ENCODE measurements around the gene PAX6. TPM values are rescaled to one million over a fixed set of nuclear protein-coding genes. Genes with fewer than 3 reads are reported as not detected.

PAX6 gene
- total and polyA plus RNA-seq, 9 of the 15 experiments (the other 6 are each of a cell fraction or from before 2014, with no cell fraction given): 1.5 to 10.9 (median 5.3) TPM

GRCh38 chr11:31815711-31816467 is 4.8 kb upstream of the PAX6 start (continued):
- peak; percentile 84 to 98 for TF ChIP-seq E2F6 (IDR thresholded peaks at IDR 0.05; ENCODE audit: borderline replicate concordance in 1 of 2, extremely low read depth in 1 of 2, insufficient read depth in 1 of 2, insufficient read length in 1 of 2, low read depth in 1 of 2, low read length in 1 of 2, poor library complexity in 1 of 2, severe bottlenecking in 1 of 2)
- TF ChIP-seq ZC3H11A (IDR thresholded peaks at IDR 0.05; ENCODE audit: low read depth, low read length): no peak
- TF ChIP-seq SMAD4 (CRISPR knock-in tag; conservative IDR thresholded peaks at IDR 0.05): peak; percentile 54; the same call in 1 of the 2 replicates
- TF ChIP-seq BRF2 (IDR thresholded peaks at IDR 0.05; ENCODE audit: borderline replicate concordance, insufficient read depth, insufficient read length): no peak
- TF ChIP-seq HIVEP1 (CRISPR knock-in tag; IDR thresholded peaks at IDR 0.05): no peak
- no peak for TF ChIP-seq TAF7 (tag; IDR thresholded peaks at IDR 0.05)
- no peak for TF ChIP-seq KDM1A (IDR thresholded peaks at IDR 0.05)
- TF ChIP-seq CUX1 (CRISPR knock-in tag; IDR thresholded peaks at IDR 0.05): no peak
- TF ChIP-seq BCOR (IDR thresholded peaks at IDR 0.05): no peak
- peak; percentile 51; the same call in 1 of the 2 replicates for TF ChIP-seq PHF8 (IDR thresholded peaks at IDR 0.05; ENCODE audit: borderline replicate concordance, low read length)
- TF ChIP-seq ZNF184 (CRISPR knock-in tag; IDR thresholded peaks at IDR 0.05): no peak
- TF ChIP-seq MCM3 (IDR thresholded peaks at IDR 0.05): no peak
- no peak for TF ChIP-seq RNF219 (CRISPR knock-in tag; IDR thresholded peaks at IDR 0.05)
- TF ChIP-seq EP300 (IDR thresholded peaks at IDR 0.05; ENCODE audit: low read length): no peak

Data from K562 (cell line).